NT2/D1 (cell line): ENCODE results near the gene RPUSD1.
"Not testable (repeated sequence)": the region's sequence is repeated elsewhere in the genome, so short reads cannot be mapped to it uniquely, and the experiment has no call there.

ENCODE experiments used
- SUZ12 ChIP-seq: IDR thresholded peaks from 2 replicates; pipeline ENCODE4 v1.6.1; 2011; ENCODE audit not compliant: insufficient read length, insufficient read depth; ENCODE audit errors: extremely low read depth
- ZNF274 ChIP-seq: IDR thresholded peaks from 2 replicates; pipeline ENCODE4 v1.6.1; 2011; ENCODE audit warnings: mild to moderate bottlenecking, low read depth, low read length

- not testable (repeated sequence) for TF ChIP-seq SUZ12, ZNF274
Observed at GRCh38 chr16:754121-754607, 34.0 kb downstream of the RPUSD1 start.
